ENCODE measurements around the gene TPRN. TPM values are rescaled to one million over a fixed set of nuclear protein-coding genes. Genes with fewer than 3 reads are reported as not detected.

The TPRN gene
- total RNA-seq, 1 donor from 2014 or later: 8.8 TPM

Small RNA genes within 50 kb of the gene (microRNA-seq; reads per million reads assigned to microRNA genes)
- not detected for gene MIR3621

Other genes starting within 250 kb of the TPRN start
- 8.6 TPM for gene LCN12, start 248.5 kb downstream of the TPRN start, total RNA-seq
- gene PTGDS, start 223.2 kb downstream of the TPRN start, total RNA-seq: 1,668 TPM
- 4.1 TPM for gene LCNL1, start 217.7 kb downstream of the TPRN start, total RNA-seq
- gene PAXX, start 208.3 kb downstream of the TPRN start, total RNA-seq: 46.6 TPM
- gene CLIC3, start 204.2 kb downstream of the TPRN start, total RNA-seq: 11.3 TPM
- 298 TPM for gene ABCA2, start 172.5 kb downstream of the TPRN start, total RNA-seq
- gene FUT7, start 168.7 kb downstream of the TPRN start, total RNA-seq: 0.18 TPM
- gene NPDC1, start 154.6 kb downstream of the TPRN start, total RNA-seq: 157 TPM
- 24.3 TPM for gene ENTPD2, start 146.7 kb downstream of the TPRN start, total RNA-seq
- 0.36 TPM for gene SAPCD2, start 130.2 kb downstream of the TPRN start, total RNA-seq
- gene UAP1L1, start 123.2 kb downstream of the TPRN start, total RNA-seq: 18.3 TPM
- gene MAN1B1, start 113.8 kb downstream of the TPRN start, total RNA-seq: 48.3 TPM
- gene DPP7, start 86.0 kb downstream of the TPRN start, total RNA-seq: 127 TPM
- not detected for gene GRIN1, start 61.6 kb downstream of the TPRN start, total RNA-seq
- not detected for gene LRRC26, start 30.7 kb downstream of the TPRN start, total RNA-seq
- gene TMEM210, start 28.7 kb downstream of the TPRN start, total RNA-seq: not detected
- gene ANAPC2, start 12.2 kb downstream of the TPRN start, total RNA-seq: 52.8 TPM
- 27.6 TPM for gene SSNA1, start 12.1 kb downstream of the TPRN start, total RNA-seq
- gene TMEM203, start 4.9 kb upstream of the TPRN start, total RNA-seq: 25.6 TPM
- gene NDOR1, start 5.0 kb upstream of the TPRN start, total RNA-seq: 16.5 TPM
- gene RNF208, start 21.5 kb upstream of the TPRN start, total RNA-seq: 10.6 TPM
- gene CYSRT1, start 24.4 kb upstream of the TPRN start, total RNA-seq: not detected
- not detected for gene RNF224, start 26.8 kb upstream of the TPRN start, total RNA-seq
- gene SLC34A3, start 30.2 kb upstream of the TPRN start, total RNA-seq: not detected
- gene TUBB4B, start 40.5 kb upstream of the TPRN start, total RNA-seq: 108 TPM
- gene STPG3, start 50.5 kb upstream of the TPRN start, total RNA-seq: not detected
- 38.9 TPM for gene NELFB, start 54.6 kb upstream of the TPRN start, total RNA-seq
- gene TOR4A, start 77.0 kb upstream of the TPRN start, total RNA-seq: 4.0 TPM
- gene NRARP, start 101.5 kb upstream of the TPRN start, total RNA-seq: 18.5 TPM
- gene EXD3, start 222.4 kb upstream of the TPRN start, total RNA-seq: 48.1 TPM
- 7.4 TPM for gene NOXA1, start 222.7 kb upstream of the TPRN start, total RNA-seq
- gene ENTPD8, start 240.6 kb upstream of the TPRN start, total RNA-seq: not detected

All from sciatic nerve (tissue), 1 donor.